ENCODE results near the gene TMEM242.
"Not testable (repeated sequence)": the region's sequence is repeated elsewhere in the genome, so short reads cannot be mapped to it uniquely, and the experiment has no call there.

TMEM242 gene

GRCh38 chr6:157337751-157338150 lies 14.4 kb upstream of the TMEM242 start:
- Histone ChIP-seq H3K27ac (ENCODE audit: low read depth, low read length) (no peak overlapping the region), H3K27me3 (ENCODE audit: insufficient read depth, low read length) (no peaks in the 10 kb centered on the region), H3K9me3 (ENCODE audit: insufficient read depth, low read depth, low read length) (no peaks in the 10 kb centered on the region), H3K36me3 (ENCODE audit: insufficient read depth, low read length) (no peaks in the 10 kb centered on the region), H3K4me1 (ENCODE audit: insufficient read depth, low read length) (no peaks in the 10 kb centered on the region), H3K9ac (ENCODE audit: low read depth, low read length) (no peak overlapping the region), H3K4me3 (ENCODE audit: low read length) (no peak overlapping the region)
- 97% methylated on average over 2 of the region's 2 CpGs for WGBS

- not testable (repeated sequence) for H3K4me3 ChIP-seq (ENCODE audit: low read length); H3K9ac ChIP-seq (ENCODE audit: low read depth, low read length); H3K27ac ChIP-seq (ENCODE audit: low read depth, low read length); H3K27me3 ChIP-seq (ENCODE audit: insufficient read depth, low read length); H3K9me3 ChIP-seq (ENCODE audit: insufficient read depth, low read depth, low read length); H3K36me3 ChIP-seq (ENCODE audit: insufficient read depth, low read length); H3K4me1 ChIP-seq (ENCODE audit: insufficient read depth, low read length)
- WGBS, result 98% methylated on average over 3 of the region's 3 CpGs
Measured at GRCh38 chr6:157337276-157337675, 14.0 kb upstream of the TMEM242 start.

GRCh38 chr6:157335829-157336228 lies 12.5 kb upstream of the TMEM242 start:
- no peaks in the 10 kb centered on the region for H3K4me1 ChIP-seq (ENCODE audit: insufficient read depth, low read length)
- H3K27ac ChIP-seq (ENCODE audit: low read depth, low read length), result no peak overlapping the region
- H3K9ac ChIP-seq (ENCODE audit: low read depth, low read length), result no peak overlapping the region
- peaks cover 1% of the 10 kb centered on the region for H3K27me3 ChIP-seq (ENCODE audit: insufficient read depth, low read length)
- 75% methylated on average over 6 of the region's 6 CpGs for WGBS
- H3K4me3 ChIP-seq (ENCODE audit: low read length), result no peak overlapping the region
- no peaks in the 10 kb centered on the region for H3K9me3 ChIP-seq (ENCODE audit: insufficient read depth, low read depth, low read length)
- H3K36me3 ChIP-seq (ENCODE audit: insufficient read depth, low read length), result no peaks in the 10 kb centered on the region

- Histone ChIP-seq H3K27me3 (ENCODE audit: insufficient read depth, low read length) (peaks cover 6% of the 10 kb centered on the region), H3K4me3 (ENCODE audit: low read length) (no peak overlapping the region), H3K27ac (ENCODE audit: low read depth, low read length) (no peak overlapping the region), H3K9me3 (ENCODE audit: insufficient read depth, low read depth, low read length) (no peaks in the 10 kb centered on the region), H3K4me1 (ENCODE audit: insufficient read depth, low read length) (no peaks in the 10 kb centered on the region), H3K9ac (ENCODE audit: low read depth, low read length) (no peak overlapping the region), H3K36me3 (ENCODE audit: insufficient read depth, low read length) (no peaks in the 10 kb centered on the region)
- 87% methylated on average over 3 of the region's 3 CpGs for WGBS
Measured at GRCh38 chr6:157333956-157334355, 10.6 kb upstream of the TMEM242 start.

- no peaks in the 10 kb centered on the region for H3K36me3 ChIP-seq (ENCODE audit: insufficient read depth, low read length)
- H3K9ac ChIP-seq (ENCODE audit: low read depth, low read length), result no peak overlapping the region
- no peak overlapping the region for H3K27ac ChIP-seq (ENCODE audit: low read depth, low read length)
- 94% methylated on average over 4 of the region's 4 CpGs for WGBS
- no peak overlapping the region for H3K4me3 ChIP-seq (ENCODE audit: low read length)
- peaks cover 6% of the 10 kb centered on the region for H3K27me3 ChIP-seq (ENCODE audit: insufficient read depth, low read length)
- no peaks in the 10 kb centered on the region for H3K9me3 ChIP-seq (ENCODE audit: insufficient read depth, low read depth, low read length)
- no peaks in the 10 kb centered on the region for H3K4me1 ChIP-seq (ENCODE audit: insufficient read depth, low read length)
Measured at GRCh38 chr6:157333537-157333936, 10.2 kb upstream of the TMEM242 start.

GRCh38 chr6:157332813-157333212 lies 9.5 kb upstream of the TMEM242 start:
- Histone ChIP-seq H3K27me3 (ENCODE audit: insufficient read depth, low read length) (peaks cover 6% of the 10 kb centered on the region), H3K9ac (ENCODE audit: low read depth, low read length) (no peak overlapping the region), H3K9me3 (ENCODE audit: insufficient read depth, low read depth, low read length) (no peaks in the 10 kb centered on the region), H3K4me1 (ENCODE audit: insufficient read depth, low read length) (no peaks in the 10 kb centered on the region), H3K36me3 (ENCODE audit: insufficient read depth, low read length) (no peaks in the 10 kb centered on the region), H3K4me3 (ENCODE audit: low read length) (no peak overlapping the region), H3K27ac (ENCODE audit: low read depth, low read length) (no peak overlapping the region)
- WGBS, result 91% methylated on average over 6 of the region's 7 CpGs

GRCh38 chr6:157330831-157331230 lies 7.5 kb upstream of the TMEM242 start:
- no peak overlapping the region for H3K9ac ChIP-seq (ENCODE audit: low read depth, low read length)
- no peaks in the 10 kb centered on the region for H3K36me3 ChIP-seq (ENCODE audit: insufficient read depth, low read length)
- no peak overlapping the region for H3K27ac ChIP-seq (ENCODE audit: low read depth, low read length)
- no peaks in the 10 kb centered on the region for H3K9me3 ChIP-seq (ENCODE audit: insufficient read depth, low read depth, low read length)
- peaks cover 19% of the 10 kb centered on the region for H3K27me3 ChIP-seq (ENCODE audit: insufficient read depth, low read length)
- WGBS, result 100% methylated on average over 2 of the region's 2 CpGs
- H3K4me3 ChIP-seq (ENCODE audit: low read length), result no peak overlapping the region
- H3K4me1 ChIP-seq (ENCODE audit: insufficient read depth, low read length), result no peaks in the 10 kb centered on the region

GRCh38 chr6:157329829-157330228 lies 6.5 kb upstream of the TMEM242 start:
- WGBS, result 88% methylated on average over 1 of the region's 1 CpG
- peaks cover 28% of the 10 kb centered on the region for H3K27me3 ChIP-seq (ENCODE audit: insufficient read depth, low read length)
- H3K27ac ChIP-seq (ENCODE audit: low read depth, low read length), result no peak overlapping the region

GRCh38 chr6:157328108-157328692 lies 4.9 kb upstream of the TMEM242 start:
- Histone ChIP-seq H3K27ac (ENCODE audit: low read depth, low read length) (no peak overlapping the region), H3K9ac (ENCODE audit: low read depth, low read length) (no peak overlapping the region), H3K4me1 (ENCODE audit: insufficient read depth, low read length) (no peaks in the 10 kb centered on the region), H3K4me3 (ENCODE audit: low read length) (no peak overlapping the region), H3K36me3 (ENCODE audit: insufficient read depth, low read length) (no peaks in the 10 kb centered on the region), H3K9me3 (ENCODE audit: insufficient read depth, low read depth, low read length) (no peaks in the 10 kb centered on the region), H3K27me3 (ENCODE audit: insufficient read depth, low read length) (peaks cover 31% of the 10 kb centered on the region)
- 67% methylated on average over 4 of the region's 5 CpGs for WGBS

More at GRCh38 chr6:157329829-157330228, 6.5 kb upstream of the TMEM242 start:
- Histone ChIP-seq H3K4me1 (ENCODE audit: insufficient read depth, low read length) (no peaks in the 10 kb centered on the region), H3K4me3 (ENCODE audit: low read length) (no peak overlapping the region), H3K9me3 (ENCODE audit: insufficient read depth, low read depth, low read length) (no peaks in the 10 kb centered on the region), H3K36me3 (ENCODE audit: insufficient read depth, low read length) (no peaks in the 10 kb centered on the region), H3K9ac (ENCODE audit: low read depth, low read length) (no peak overlapping the region)

GRCh38 chr6:157326979-157327378 lies 3.7 kb upstream of the TMEM242 start:
- Histone ChIP-seq H3K9ac (ENCODE audit: low read depth, low read length) (no peak overlapping the region), H3K36me3 (ENCODE audit: insufficient read depth, low read length) (no peaks in the 10 kb centered on the region), H3K27me3 (ENCODE audit: insufficient read depth, low read length) (peaks cover 31% of the 10 kb centered on the region), H3K4me3 (ENCODE audit: low read length) (no peak overlapping the region), H3K4me1 (ENCODE audit: insufficient read depth, low read length) (no peaks in the 10 kb centered on the region), H3K27ac (ENCODE audit: low read depth, low read length) (no peak overlapping the region), H3K9me3 (ENCODE audit: insufficient read depth, low read depth, low read length) (no peaks in the 10 kb centered on the region)
- 55% methylated on average over 6 of the region's 6 CpGs for WGBS

- no peaks in the 10 kb centered on the region for H3K4me1 ChIP-seq (ENCODE audit: insufficient read depth, low read length)
- no peaks in the 10 kb centered on the region for H3K9me3 ChIP-seq (ENCODE audit: insufficient read depth, low read depth, low read length)
- peaks cover 9% of the 10 kb centered on the region; the same call in 1 of the 2 replicates for H3K36me3 ChIP-seq (ENCODE audit: insufficient read depth, low read length)
- H3K27ac ChIP-seq (ENCODE audit: low read depth, low read length), result no peak overlapping the region
- no peak overlapping the region for H3K4me3 ChIP-seq (ENCODE audit: low read length)
- WGBS, result 86% methylated on average over 9 of the region's 9 CpGs
- peaks cover 25% of the 10 kb centered on the region for H3K27me3 ChIP-seq (ENCODE audit: insufficient read depth, low read length)
- H3K9ac ChIP-seq (ENCODE audit: low read depth, low read length), result no peak overlapping the region
Measured at GRCh38 chr6:157325069-157325805, 1.9 kb upstream of the TMEM242 start.
